Activated naive CD4-positive, alpha-beta T cell treated with anti-CD3 and anti-CD28 coated beads, Interleukin-2, amount 10 ng/mL, durations not matched to agents 7 days and 5 days (primary cell): ENCODE data around the gene LCK.
"Not testable (repeated sequence)": the region's sequence is repeated elsewhere in the genome, so short reads cannot be mapped to it uniquely, and the experiment has no call there.

ENCODE experiments used
- CTCF ChIA-PET: fragments of 350-600 bp; sonication (Branson Sonifier 250); formaldehyde crosslinking; loops from one replicate; lab custom pipeline; 2021; ENCODE audit warnings: antibody characterized with exemption; lab: Charles Lee
- DNase-seq: peaks from one replicate; pipeline ENCODE4 v3.0.0-alpha.2; 2020
- H3K27ac Mint-ChIP-seq: one replicate; pipeline ENCODE4 v1.8.0; 2021; ENCODE audit warnings: mild to moderate bottlenecking, moderate library complexity, mixed read lengths
- H3K27me3 Mint-ChIP-seq: one replicate; pipeline ENCODE4 v1.8.0; 2021; ENCODE audit warnings: mild to moderate bottlenecking, mixed read lengths
- H3K36me3 Mint-ChIP-seq: one replicate; pipeline ENCODE4 v1.8.0; 2021; ENCODE audit warnings: mixed read lengths
- H3K4me1 Mint-ChIP-seq: one replicate; pipeline ENCODE4 v1.8.0; 2021; ENCODE audit warnings: mixed read lengths
- H3K4me3 Mint-ChIP-seq: one replicate; pipeline ENCODE4 v1.8.0; 2021; ENCODE audit warnings: mild to moderate bottlenecking, moderate library complexity, mixed read lengths
- H3K9me3 Mint-ChIP-seq: one replicate; pipeline ENCODE4 v1.8.0; 2021; ENCODE audit warnings: mixed read lengths

The LCK gene

DNA sequence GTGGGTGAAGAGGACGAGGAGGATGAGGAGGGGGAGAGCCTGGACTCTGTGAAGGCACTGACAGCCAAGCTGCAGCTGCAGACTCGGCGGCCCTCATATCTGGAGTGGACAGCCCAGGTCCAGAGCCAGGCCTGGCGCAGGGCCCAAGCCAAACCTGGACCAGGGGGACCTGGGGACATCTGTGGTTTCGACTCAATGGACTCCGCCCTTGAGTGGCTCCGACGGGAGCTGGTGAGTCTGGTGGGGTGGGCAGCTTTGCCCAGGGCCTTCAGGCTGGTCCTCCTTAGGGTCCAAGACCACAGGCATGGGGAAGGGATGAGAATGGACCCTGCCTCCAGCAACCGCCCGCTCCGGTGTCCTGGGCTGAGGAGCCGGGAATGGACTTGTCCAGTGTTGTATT is 3.6 kb upstream of the LCK start:
- Mint-ChIP-seq H3K4me1 (peaks cover 60% of the 10 kb centered on the region), H3K9me3 (no peaks in the 10 kb centered on the region), H3K27ac (peak overlapping the region; percentile 96), H3K36me3 (peaks cover 14% of the 10 kb centered on the region), H3K4me3 (peak overlapping the region; percentile 67), H3K27me3 (no peaks in the 10 kb centered on the region)
- no peak for DNase-seq
- CTCF ChIA-PET: interaction anchor here (1.1 to 5.9 kb wide), 12 partner anchors 9 to 103 kb away, joined by 4 to 61 read pairs (median 9); partner anchors contain the start of genes EIF3I, HDAC1 and TMEM234

- H3K4me1 Mint-ChIP-seq: peaks cover 55% of the 10 kb centered on the region
- peak overlapping the region; percentile 67 for H3K4me3 Mint-ChIP-seq
- peaks cover 21% of the 10 kb centered on the region for H3K36me3 Mint-ChIP-seq
- peak; percentile 85 for DNase-seq
- H3K27ac Mint-ChIP-seq: peak overlapping the region; percentile 96
- H3K27me3 Mint-ChIP-seq: no peaks in the 10 kb centered on the region
- CTCF ChIA-PET: interaction anchor here (0.9 to 5.9 kb wide), 19 partner anchors 9 to 175 kb away, joined by 3 to 61 read pairs (median 5); partner anchors contain the start of genes EIF3I, HDAC1, TMEM234 and TMEM39B
- H3K9me3 Mint-ChIP-seq: no peaks in the 10 kb centered on the region
Observed at GRCh38 chr1:32247983-32248889, 2.8 kb upstream of the LCK start.

DNA sequence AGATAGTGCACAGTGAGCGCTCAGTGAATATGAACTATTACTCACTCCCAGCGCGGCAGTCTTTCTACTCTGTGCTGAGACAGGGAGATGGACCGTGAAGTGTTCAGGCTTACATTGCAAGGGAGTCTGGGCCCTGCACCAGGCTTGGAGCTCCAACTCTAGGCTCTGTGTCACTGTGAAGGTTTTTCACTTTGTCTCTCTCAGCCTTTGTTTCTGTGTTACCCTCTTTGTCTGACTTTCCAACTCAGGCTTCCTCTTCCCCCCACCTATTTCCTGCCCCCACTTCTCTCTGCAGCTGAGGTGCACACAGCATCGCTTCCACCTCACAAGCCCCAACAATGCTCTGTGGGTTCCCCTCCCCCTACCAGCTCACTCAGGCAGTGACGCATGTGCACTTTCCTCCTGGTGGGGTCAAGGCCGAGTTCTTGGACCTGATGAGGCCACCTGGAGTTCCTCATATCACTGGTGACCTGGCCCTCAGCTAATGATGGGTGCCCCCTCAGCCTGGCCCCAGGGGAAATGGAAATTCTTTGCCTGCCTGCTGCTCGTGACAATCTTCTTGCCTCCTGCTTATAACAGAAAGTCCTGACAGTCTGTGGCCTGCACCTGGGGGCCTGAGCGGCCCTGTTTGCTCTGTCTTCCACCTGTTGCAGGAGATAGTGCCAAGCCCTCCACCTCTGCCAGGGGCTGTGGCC is 1.1 kb upstream of the LCK start:
- CTCF ChIA-PET: interaction anchor here (1.0 to 5.9 kb wide), 7 partner anchors 9 to 34 kb away, joined by 3 to 61 read pairs (median 22); partner anchors contain the start of genes EIF3I and TMEM234
- Mint-ChIP-seq H3K27me3 (no peaks in the 10 kb centered on the region), H3K9me3 (no peaks in the 10 kb centered on the region), H3K27ac (peak overlapping the region; percentile 96), H3K4me3 (peak overlapping the region; percentile 99), H3K36me3 (peaks cover 32% of the 10 kb centered on the region), H3K4me1 (peaks cover 58% of the 10 kb centered on the region)
- DNase-seq: peak; percentile 91

GRCh38 chr1:32255072-32256071 is 4.3 kb downstream of the LCK start:
- Mint-ChIP-seq H3K4me3 (peak overlapping the region; percentile 99), H3K4me1 (peaks cover 44% of the 10 kb centered on the region), H3K36me3 (peaks cover 60% of the 10 kb centered on the region), H3K27me3 (no peaks in the 10 kb centered on the region), H3K9me3 (no peaks in the 10 kb centered on the region), H3K27ac (peak overlapping the region; percentile 93)
- CTCF ChIA-PET: interaction anchor here (1.7 to 3.3 kb wide), 2 partner anchors 14 to 39 kb away, joined by 11 to 12 read pairs; no protein-coding TSS in a partner anchor
- peak; percentile 49 for DNase-seq

- no peaks in the 10 kb centered on the region for H3K27me3 Mint-ChIP-seq
- DNase-seq: no peak
- peaks cover 59% of the 10 kb centered on the region for H3K36me3 Mint-ChIP-seq
- CTCF ChIA-PET: interaction anchor here (1.0 to 3.3 kb wide), 5 partner anchors 8 to 41 kb away, joined by 3 to 12 read pairs (median 5); no protein-coding TSS in a partner anchor
- H3K27ac Mint-ChIP-seq: peak overlapping the region; percentile 96
- no peaks in the 10 kb centered on the region for H3K9me3 Mint-ChIP-seq
- peak overlapping the region; percentile 81 for H3K4me3 Mint-ChIP-seq
- peaks cover 46% of the 10 kb centered on the region for H3K4me1 Mint-ChIP-seq
Observed at GRCh38 chr1:32256473-32257226, 5.6 kb downstream of the LCK start.

DNA sequence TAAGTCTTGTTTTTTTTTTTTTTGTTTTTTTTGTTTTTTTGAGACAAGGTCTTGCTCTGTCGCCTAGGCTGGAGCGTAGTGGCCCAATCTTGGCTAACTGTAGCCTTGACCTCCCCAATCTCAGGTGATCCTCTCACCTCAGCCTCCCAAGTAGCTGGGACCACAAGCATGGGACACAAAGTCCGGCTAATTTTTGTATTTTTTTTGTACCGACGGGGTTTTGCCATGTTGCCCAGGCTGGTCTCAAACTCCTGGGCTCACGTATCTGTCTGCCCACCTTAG is 6.1 kb downstream of the LCK start:
- H3K4me3 Mint-ChIP-seq: peak overlapping the region; percentile 81
- peaks cover 54% of the 10 kb centered on the region for H3K36me3 Mint-ChIP-seq
- peaks cover 46% of the 10 kb centered on the region for H3K4me1 Mint-ChIP-seq

GRCh38 chr1:32263236-32263593 is 12.2 kb downstream of the LCK start:
- H3K27me3 Mint-ChIP-seq, DNase-seq, H3K9me3 Mint-ChIP-seq, H3K4me3 Mint-ChIP-seq: not testable (repeated sequence)
- H3K36me3 Mint-ChIP-seq: peaks cover 37% of the 10 kb centered on the region
- peaks cover 64% of the 10 kb centered on the region for H3K4me1 Mint-ChIP-seq
- CTCF ChIA-PET: interaction anchor here (1.0 to 4.4 kb wide), 2 partner anchors 14 to 22 kb away, joined by 3 to 23 read pairs; no protein-coding TSS in a partner anchor
- peak overlapping the region; percentile 86 for H3K27ac Mint-ChIP-seq

More for the DNA sequence above, 6.1 kb downstream of the LCK start:
- Mint-ChIP-seq H3K9me3 (no peaks in the 10 kb centered on the region), H3K27me3 (no peaks in the 10 kb centered on the region), H3K27ac (peak overlapping the region; percentile 96)
- CTCF ChIA-PET: interaction anchor here (1.0 to 3.3 kb wide), 4 partner anchors 9 to 34 kb away, joined by 3 to 11 read pairs (median 4); no protein-coding TSS in a partner anchor
- no peak for DNase-seq

- H3K9me3 Mint-ChIP-seq: no peaks in the 10 kb centered on the region
- CTCF ChIA-PET: interaction anchor here (4.4 kb wide), 1 partner anchor 14 kb away, joined by 23 read pairs; no protein-coding TSS in a partner anchor
- H3K4me3 Mint-ChIP-seq: peak overlapping the region; percentile 42
- H3K4me1 Mint-ChIP-seq: peaks cover 62% of the 10 kb centered on the region
- H3K36me3 Mint-ChIP-seq: peaks cover 37% of the 10 kb centered on the region
- peak overlapping the region; percentile 86 for H3K27ac Mint-ChIP-seq
- H3K27me3 Mint-ChIP-seq: no peaks in the 10 kb centered on the region
- DNase-seq: peak; percentile 47
Observed at GRCh38 chr1:32263744-32264143, 12.7 kb downstream of the LCK start.

DNA sequence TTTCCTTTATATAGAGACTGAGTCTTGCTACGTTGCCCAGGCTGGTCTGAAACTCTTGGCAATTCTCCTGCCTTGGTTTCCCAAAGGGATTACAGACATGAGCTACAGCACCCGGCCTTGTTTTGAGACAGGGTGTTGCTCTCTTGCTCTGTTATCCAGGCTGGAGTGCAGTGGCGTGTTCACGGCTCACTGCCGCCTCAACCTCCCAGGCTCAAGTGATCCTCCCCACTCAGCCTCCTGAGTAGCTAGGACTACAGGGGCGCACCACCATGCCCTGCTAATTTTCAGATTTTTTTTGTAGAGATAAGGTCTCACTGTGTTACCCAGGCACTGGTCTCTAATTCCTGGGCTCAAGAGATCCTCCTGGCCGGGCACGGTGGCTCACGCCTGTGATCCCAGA is 14.8 kb downstream of the LCK start:
- Mint-ChIP-seq H3K36me3 (peaks cover 32% of the 10 kb centered on the region), H3K27me3 (no peaks in the 10 kb centered on the region), H3K4me1 (peaks cover 61% of the 10 kb centered on the region), H3K9me3 (no peaks in the 10 kb centered on the region), H3K4me3 (peak overlapping the region; percentile 4), H3K27ac (peak overlapping the region; percentile 86)
- CTCF ChIA-PET: interaction anchor here (1.0 to 4.4 kb wide), 3 partner anchors 8 to 25 kb away, joined by 3 to 23 read pairs (median 4); no protein-coding TSS in a partner anchor
- no peak for DNase-seq

- Mint-ChIP-seq H3K9me3 (no peaks in the 10 kb centered on the region), H3K4me1 (peaks cover 71% of the 10 kb centered on the region), H3K27me3 (no peaks in the 10 kb centered on the region), H3K36me3 (peaks cover 43% of the 10 kb centered on the region), H3K27ac (peak overlapping the region; percentile 99), H3K4me3 (peak overlapping the region; percentile 72)
- CTCF ChIA-PET: interaction anchor here (2.1 kb wide), 1 partner anchor 27 kb away, joined by 5 read pairs; no protein-coding TSS in a partner anchor
- peak; percentile 43 for DNase-seq
Observed at GRCh38 chr1:32266921-32267591, 16.0 kb downstream of the LCK start.

GRCh38 chr1:32269744-32270143 is 18.7 kb downstream of the LCK start:
- Mint-ChIP-seq H3K27me3 (peaks cover 5% of the 10 kb centered on the region), H3K9me3 (no peaks in the 10 kb centered on the region), H3K27ac (peak overlapping the region; percentile 85), H3K4me1 (peaks cover 76% of the 10 kb centered on the region), H3K4me3 (no peak overlapping the region), H3K36me3 (peaks cover 58% of the 10 kb centered on the region)
- no peak for DNase-seq
- CTCF ChIA-PET: interaction anchor here (0.9 to 1.6 kb wide), 2 partner anchors 21 to 54 kb away, joined by 3 to 7 read pairs; no protein-coding TSS in a partner anchor
